HG02852 (cell line): ENCODE results near the gene KNSTRN.

Experiments used
- ATAC-seq: cut with Tn5 transposase; IDR thresholded peaks from one replicate; pipeline ENCODE4 v1.9.1; 2021; ENCODE audit warnings: mild to moderate bottlenecking, moderate library complexity; ENCODE audit not compliant: unreplicated experiment

Gene KNSTRN, protein sequence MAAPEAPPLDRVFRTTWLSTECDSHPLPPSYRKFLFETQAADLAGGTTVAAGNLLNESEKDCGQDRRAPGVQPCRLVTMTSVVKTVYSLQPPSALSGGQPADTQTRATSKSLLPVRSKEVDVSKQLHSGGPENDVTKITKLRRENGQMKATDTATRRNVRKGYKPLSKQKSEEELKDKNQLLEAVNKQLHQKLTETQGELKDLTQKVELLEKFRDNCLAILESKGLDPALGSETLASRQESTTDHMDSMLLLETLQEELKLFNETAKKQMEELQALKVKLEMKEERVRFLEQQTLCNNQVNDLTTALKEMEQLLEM

DNA sequence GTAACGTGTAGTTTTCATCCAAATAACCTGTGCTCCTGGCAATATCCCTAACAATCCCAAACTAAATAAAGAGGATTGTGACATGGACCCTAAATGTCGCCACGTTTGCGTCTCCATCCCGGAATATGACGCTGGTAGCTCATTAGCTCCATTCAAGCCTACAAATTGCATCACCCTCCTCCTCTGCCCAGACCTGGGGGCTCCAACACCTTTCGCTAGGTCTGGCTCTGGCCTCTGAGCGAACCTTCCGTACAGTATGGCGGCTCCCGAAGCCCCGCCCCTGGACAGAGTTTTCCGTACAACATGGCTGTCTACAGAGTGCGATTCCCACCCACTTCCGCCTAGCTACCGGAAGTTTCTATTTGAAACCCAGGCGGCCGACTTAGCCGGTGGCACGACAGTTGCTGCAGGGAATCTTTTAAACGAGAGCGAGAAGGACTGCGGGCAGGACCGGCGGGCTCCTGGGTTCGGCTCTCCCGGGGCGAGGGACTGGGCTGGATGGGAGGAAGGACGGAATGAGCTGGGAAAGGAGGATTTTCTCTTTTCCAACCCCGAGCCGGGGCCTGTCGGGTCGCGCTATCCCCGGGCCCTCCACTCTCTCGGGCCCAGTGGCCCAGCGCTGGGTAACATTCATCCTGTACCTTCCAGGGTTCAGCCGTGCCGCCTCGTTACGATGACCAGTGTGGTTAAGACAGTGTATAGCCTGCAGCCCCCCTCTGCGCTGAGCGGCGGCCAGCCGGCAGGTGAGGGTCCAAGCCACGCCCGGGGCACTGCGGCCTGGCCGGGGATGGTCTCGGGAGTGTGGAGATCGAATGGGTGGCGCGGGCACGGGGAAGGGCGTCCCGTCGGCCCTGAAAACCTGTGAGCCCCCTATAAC is at the start of gene KNSTRN:
Gene KNSTRN, plus strand, starts transcription at position 142 of the 877 bp plus-strand sequence. Its CDS starts 115 bp downstream, at position 257.
- ATAC-seq, result peak; percentile 94

DNA sequence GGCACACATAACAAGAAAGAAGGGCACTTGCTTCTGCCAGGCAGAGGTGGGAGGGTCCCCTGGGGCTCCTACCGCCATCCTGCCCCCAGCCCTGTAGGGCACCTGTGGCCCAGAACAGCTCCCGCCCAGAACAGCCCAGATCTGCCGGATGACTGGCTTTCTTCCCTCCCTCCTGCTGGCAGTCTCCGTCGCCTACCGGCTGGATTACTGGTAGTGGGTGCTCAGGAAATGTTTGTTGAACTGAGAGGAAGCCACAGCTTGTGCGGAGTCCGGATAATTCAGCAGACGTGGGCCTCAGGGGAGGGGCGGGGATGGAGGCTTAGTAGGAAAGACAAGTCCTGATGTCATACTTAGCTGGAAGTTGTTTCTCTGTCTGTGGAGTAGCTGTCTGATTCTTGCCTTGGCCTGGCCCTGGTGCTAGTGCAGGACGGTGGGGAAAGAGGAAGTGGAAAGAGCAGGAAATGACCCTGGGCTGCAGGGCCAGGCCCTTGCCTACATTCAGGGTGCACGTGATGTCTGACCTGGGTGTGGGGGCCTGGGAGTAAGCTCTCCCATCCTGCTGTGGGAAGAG is 48.5 kb upstream of the KNSTRN start:
- ATAC-seq, result no peak

DNA sequence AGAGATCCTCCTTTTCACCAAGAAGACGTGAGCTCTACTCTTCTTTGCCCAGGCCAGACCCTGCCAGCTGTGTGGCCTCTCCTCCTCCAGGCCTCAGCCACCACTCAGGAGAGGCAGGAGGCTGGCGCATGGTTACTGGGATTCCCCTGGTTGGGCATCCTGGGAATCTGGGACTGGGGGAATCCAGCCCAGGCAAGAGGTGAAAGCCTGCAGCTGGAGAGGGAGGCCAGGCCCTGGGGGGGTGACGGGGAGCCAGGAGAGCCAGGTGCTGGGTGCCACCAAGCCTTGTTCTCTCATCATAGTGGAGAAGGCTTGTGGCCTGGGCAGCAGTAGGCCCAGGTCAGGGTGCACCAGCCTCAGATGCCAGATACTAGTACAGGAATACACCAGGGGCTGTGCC is 48.0 kb upstream of the KNSTRN start:
- no peak for ATAC-seq

DNA sequence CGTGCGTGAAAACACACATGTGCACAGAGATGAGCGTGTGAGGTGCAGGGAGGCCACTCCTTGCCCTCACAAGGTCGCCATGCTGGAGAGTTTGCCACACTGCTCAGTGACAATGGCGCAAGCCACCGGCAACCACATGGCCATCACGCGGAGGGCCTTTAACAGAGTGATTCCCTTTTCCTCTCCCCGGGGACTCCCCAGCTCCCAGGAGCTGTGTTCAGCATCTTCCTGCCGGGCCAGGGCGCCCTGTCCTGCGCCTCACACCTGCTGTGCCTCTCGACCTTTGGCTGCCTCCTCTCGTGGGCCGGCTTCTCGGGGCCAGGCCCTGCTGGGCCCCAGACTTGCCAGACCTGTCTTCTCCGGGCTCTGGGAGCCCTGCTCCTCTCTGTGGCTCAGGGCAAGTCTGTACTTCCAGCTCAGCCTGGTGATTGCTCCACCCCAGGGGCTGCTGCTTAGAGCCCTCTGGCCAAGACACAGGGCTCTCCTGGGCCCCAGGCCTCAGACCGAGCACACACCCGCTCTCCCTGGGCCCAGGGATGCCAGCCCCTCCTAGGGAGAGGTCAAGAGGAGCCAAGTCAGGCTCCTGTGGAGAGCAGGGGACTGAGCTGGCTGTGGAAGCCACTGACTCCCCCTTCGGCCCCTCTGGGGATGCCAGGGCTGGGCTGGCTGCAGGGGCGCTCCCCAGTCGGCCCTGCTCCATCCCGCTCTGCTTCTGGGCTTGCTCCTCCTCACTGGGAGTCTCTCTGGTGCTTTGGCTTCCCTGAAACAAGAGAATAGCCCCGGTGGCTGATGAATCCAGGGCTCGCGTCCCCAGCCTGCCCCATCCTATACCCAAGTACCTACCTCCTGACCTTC is 47.4 kb upstream of the KNSTRN start:
- no peak for ATAC-seq

DNA sequence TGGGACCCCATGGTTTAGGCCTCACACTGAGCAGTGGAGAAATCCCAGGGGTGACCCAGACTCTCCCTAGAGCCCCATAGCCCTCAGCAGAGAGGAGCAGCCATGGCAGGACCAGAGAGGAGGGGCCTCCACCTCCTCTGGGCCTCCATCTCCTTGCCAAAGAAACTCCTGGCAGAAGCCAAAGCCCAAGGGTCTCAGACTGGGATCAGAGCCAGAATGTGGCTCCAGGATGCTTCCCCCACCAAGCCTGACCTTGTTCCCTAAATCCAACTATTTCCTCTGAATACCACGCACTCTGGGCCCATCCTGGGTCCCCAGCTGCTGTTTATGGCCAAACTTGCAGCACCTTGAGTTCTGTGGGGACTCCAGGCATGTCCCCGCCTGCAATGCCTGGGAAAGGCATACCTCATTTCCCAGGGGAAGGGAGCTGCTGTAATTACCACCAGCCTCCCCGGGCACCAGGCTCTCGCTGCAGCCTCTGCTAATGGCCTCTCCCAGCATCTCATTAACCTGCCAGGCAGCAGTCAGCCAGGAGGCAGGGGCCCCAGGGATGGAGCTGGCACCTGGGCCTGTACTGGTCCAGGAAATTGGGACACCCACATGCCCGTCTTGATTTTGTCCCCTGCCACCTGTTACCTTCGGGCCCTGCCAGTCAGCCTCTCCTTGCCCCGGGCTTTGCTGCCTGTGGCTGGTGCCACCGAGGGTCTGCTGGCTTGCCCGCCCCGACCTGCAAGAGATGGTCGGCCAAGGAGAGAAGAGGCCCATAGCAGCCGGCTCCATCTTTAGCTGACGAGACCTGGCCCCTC is 46.4 kb upstream of the KNSTRN start:
- no peak for ATAC-seq

DNA sequence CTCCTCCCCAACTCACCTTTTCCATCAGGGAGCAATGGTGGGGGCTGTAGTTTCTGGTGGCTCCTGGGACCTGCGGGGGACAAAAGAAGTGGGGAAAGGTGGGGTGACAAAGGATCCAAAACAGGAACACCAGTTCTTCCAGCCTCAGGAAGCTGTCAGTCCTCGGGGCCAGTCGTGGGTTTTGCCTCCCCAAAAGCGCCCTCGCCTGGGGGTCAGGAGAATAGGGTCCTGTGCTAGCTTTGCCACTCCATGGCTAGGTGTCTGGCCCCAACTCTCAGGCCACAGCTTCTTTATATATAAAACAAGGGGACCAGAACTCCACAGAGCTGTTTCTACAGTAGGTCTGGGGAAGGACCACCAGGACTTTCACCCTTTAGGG is 45.8 kb upstream of the KNSTRN start:
- ATAC-seq, result no peak

DNA sequence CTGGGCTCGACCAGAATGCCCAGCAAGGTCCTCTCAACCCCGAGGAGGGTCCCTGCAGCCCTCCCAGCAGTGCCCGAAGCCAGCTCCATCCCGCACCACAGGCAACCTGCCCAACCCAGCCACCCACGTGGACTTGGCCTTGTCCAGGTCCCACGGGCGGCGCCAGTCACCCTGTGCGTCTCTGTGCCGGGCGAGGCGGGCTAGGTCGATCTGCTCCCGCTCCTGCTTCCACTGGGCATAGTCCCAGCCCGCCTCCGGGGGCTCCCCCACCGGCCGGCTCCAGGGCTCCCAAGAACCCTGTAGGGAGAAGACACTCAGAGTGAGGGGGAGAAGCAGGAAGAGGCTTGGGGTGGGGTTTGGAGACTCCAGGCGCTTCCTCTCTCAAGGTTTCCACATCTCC is 44.9 kb upstream of the KNSTRN start:
- ATAC-seq, result no peak

DNA sequence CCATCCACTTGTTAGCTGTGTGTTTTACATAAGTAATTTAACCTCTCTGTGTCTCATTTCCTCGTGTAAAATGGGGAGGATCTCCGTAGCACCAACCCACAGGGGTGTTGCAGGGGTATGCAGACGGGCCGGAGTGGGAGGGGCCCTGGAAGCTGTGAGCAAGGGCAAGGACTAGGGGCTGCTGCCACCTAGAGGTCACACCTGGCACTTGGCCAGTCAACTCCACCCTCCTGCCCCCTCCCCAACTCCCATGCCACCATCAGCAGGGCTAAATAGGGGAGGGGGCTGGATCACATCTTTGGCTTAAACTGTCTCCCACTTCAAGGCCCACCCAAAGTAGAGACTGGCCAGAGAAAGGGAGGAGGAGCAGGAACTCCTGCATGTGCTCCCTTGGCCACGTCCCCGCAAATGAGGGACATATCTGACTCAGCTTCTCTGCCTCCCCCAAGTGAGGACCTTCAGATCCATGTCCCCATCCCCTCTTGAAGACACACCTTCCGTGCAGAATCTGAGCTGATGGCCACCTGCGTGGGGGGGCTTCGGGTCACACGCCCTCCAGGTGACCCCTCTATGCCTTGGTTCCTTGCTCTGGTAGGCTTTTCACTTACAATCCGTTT is 44.4 kb upstream of the KNSTRN start:
- ATAC-seq, result no peak

DNA sequence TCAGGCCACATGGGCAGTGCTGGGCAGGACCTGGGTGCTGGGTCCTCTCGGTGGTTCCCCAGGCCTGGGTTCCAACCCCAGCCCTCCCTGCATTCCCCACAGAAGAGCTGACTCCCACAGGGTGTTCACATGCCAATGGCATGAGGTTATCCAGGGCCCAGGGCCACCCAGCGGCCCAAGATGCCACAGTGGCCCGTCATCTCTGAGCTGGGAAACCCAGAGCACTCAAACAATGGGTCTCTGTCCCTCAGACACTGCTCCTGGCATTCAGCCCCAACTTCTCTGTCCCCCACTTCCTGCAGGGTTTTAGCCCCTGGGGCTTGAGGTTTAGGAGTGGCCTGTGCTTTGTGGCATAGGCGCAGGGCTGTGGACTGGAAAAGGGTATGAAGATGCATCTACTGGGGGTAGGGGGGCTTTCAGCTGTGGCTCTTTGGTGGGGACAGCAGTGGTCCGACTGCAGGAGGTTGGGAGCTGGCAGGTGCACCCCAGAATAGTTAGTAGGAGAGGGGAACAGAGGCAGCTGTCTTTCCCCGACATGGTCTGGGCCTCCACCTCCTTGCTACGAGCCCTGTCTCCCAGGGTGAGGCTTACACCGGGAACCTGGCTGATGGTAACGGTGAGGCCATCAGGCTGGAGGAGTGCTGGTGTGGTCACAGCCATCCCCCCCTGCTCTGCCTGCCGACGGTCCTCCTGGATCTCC is 43.5 kb upstream of the KNSTRN start:
- ATAC-seq, result no peak

DNA sequence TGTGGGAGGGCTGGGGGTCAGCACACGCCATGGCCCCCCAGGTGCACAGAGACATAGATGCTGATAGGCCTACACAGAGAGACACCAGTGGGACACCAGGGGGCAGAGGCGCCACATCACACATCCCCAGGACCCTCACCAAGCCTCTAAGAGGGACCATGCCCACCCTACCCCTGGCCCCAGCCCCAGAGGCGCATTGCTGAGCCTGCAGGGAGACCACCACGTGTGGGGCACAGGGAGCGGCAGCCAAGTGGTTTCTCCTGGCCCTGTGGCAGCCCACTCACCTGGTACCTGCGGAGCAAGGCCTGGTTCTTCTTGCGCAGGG is 42.9 kb upstream of the KNSTRN start:
- ATAC-seq, result no peak

DNA sequence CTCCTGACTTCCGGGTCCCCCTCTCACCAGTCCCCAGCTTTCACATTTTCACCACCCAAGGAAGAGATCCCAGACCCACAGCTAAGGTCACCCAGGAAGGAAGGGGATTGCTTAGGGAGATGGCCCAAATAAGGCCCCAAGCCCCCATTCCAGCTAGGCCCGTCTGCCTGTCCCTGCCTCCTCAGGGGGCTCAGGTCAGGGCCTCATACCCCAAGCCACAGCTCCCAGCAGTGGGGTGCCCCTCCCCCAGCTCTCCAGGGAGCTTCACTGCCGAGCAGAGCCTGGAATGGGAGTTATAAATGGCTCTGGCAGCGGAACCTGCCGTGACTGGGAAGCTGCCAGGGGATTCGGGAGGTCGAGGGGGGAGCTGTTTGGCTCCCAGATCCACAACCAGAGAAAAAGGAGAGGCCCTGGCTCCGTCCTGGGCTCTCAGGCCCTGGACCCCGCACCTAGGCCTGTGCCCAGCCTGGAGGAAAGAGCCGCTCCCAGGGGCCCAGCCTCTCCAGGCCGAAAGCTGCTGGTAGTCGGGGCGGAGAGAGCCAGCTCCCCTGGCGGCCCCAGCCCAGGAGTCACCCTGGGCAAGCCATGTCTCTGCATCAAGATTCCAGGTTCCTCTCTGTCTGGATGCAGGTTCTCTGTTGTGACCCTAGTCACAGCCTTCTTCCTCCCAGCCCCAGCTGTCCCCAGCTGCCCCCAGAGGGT is 42.3 kb upstream of the KNSTRN start:
- no peak for ATAC-seq

DNA sequence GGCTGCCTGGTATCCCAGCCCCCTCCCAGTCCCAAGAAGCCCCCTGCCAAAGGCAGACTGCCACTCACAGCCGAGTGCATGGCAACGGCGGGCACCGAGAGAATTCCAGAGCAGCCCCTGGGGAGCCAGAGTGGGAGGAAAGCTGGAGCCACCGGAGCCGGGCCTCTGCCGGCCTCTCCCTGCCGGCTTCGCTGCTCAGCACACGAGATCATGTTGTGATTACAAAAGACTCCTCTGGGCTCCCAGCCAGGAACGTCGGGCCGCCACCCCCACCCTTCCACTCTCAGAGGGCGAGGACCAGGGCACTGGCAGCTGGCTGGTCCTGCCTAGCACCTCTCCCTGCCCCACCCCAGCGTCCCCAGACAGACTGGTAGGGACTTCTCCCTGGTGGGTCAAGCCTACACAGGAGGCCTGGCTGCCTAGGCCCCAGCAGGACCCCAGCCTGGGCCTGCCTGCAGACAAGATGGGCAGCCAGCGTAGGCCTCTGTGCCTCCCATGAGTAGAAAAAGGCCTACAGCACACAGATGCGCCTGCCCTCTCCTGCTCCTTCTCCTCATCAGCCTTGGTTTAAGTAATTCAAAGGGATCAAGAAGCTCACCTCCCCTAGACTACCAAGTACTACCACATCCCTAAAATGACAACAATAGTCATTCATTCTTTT is 41.7 kb upstream of the KNSTRN start, which contains the start of gene CCDC9B:
Gene CCDC9B, minus strand, starts transcription at position 200 of the 661 bp plus-strand sequence. Its CDS starts 120 bp downstream, at position 80.
- no peak for ATAC-seq

DNA sequence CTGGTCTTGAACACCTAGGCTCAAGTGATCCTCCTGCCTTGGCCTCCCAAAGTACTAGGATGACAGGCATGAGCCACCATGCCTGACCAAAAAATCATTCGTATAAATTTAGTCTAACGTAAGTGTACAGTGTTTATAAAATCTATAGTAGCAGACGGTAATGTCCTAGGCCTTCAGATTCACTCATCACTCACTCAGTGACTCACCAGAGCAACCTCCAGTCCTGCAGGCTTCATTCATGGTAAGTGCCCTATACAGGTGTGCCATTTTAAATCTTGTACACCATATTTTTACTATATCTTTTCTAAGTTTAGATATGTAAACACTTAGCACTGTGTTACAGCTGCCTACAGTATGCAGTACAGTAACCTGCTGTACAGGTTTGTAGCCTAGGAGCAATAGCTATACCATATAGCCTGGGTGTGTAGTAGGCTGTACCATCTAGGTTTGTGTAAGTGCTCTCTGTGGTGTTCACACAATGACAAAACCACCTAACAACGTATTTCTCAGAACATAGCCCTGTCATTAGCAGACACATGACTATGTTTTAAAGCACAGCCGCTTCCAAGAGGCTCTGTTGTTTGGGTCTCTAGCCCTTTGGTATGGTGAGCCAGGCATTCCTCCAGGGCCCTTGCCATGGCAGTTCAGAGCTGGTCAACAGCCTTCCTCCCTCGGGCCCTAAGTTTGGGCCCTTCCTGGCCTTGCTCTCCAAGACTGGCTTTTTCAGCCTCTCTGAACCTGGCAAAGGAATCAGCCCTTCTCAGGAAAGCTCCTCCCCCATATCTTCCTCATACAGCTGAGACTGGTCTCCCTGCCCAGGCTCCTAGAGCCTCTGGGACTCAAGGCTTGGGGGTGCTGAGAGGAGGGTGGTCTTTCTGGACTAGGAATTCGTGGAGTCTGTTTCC is 39.9 kb upstream of the KNSTRN start:
- ATAC-seq, result no peak

DNA sequence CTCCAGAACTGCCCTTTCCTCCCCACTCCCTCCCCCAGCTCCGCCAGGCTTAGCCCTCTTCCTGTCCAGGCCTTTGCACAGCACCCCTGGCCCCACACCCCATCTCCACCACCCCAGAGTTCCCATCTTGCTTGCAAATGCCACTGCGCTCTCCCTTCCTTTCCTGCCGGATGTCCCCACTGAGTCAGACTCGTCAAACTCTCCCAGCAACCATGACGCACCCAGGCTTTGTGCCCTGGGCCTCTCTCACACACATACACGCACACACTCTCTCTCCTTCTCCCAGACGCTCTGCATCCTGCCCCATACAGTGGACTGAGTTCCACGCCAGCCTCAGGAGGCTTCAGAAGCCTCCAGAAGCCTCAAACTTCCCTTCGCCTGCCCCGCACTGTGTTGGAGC is 39.0 kb upstream of the KNSTRN start:
- ATAC-seq, result no peak

DNA sequence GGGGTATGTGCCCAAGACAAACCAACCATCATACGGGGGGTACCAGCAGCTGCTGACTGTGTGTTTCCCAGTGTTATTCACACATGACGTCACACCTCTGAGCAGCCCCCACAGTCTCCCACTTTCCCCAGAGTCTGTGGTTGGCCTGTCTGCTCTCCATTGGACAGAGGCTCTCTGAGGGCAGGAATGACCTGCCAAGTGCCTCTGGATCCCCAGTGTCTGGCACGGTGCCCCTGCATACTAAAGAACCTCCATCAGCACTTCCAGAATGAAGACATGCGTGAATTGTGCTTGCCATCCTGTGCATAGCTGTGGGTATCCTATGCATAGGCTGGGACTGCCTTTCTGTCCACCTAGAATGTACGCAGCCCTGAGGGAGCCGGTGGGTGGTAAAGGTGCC is 38.3 kb upstream of the KNSTRN start:
- ATAC-seq, result no peak

DNA sequence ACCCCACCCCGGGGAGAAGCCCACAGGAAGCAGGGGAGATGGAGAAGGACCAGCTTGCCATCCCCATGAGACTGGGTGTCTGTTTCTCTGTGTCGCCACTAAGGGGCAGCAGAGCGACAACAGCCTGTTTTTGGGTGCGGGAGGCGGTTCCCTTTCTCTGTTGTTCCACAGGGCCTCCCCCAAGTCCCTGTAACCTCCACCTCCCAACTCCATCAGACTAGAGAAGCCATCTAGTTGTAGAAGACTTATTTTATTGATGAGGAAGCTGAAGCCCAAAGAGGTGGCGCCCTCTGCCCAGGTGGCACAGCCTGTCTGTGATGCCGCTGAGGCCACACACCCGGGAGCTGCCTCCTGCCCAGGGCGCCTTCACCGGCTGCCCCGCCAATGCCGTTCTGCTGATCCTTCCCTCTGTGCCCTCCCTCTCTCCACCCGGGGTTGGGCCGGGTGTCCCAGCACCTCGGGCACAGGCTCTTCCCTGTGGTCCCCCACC is 37.8 kb upstream of the KNSTRN start:
- peak; percentile 51 for ATAC-seq
